Activated CD4-positive, alpha-beta T cell treated with anti-CD3 and anti-CD28 coated beads, Interleukin-2, amount 10 ng/mL, durations not matched to agents 7 days and 5 days (primary cell): ENCODE measurements around the gene RNASET2. TPM values are rescaled to one million over a fixed set of nuclear protein-coding genes. Genes with fewer than 3 reads are reported as not detected.
A peak's percentile ranks its signal among the peaks of the same experiment; 100 is the strongest.

ENCODE experiments used
- CTCF ChIA-PET: fragments of 350-600 bp; sonication (Branson Sonifier 250); formaldehyde crosslinking; loops from one replicate; lab custom pipeline; 2021; ENCODE audit warnings: antibody characterized with exemption; lab: Charles Lee
- POLR2A ChIA-PET: fragments of 350-600 bp; sonication (Branson Sonifier 250); formaldehyde crosslinking; loops from one replicate; lab custom pipeline; 2021; ENCODE audit warnings: antibody characterized with exemption; lab: Charles Lee
- DNase-seq: peaks from one replicate; pipeline ENCODE4 v3.0.0-alpha.2; 2020
- H3K27ac Mint-ChIP-seq: one replicate; pipeline ENCODE4 v1.8.0; 2021; ENCODE audit warnings: mild to moderate bottlenecking, moderate library complexity, mixed read lengths
- H3K27me3 Mint-ChIP-seq: one replicate; pipeline ENCODE4 v1.8.0; 2021; ENCODE audit warnings: mixed read lengths
- H3K36me3 Mint-ChIP-seq: one replicate; pipeline ENCODE4 v1.8.0; 2021; ENCODE audit warnings: low read depth, mixed read lengths
- H3K4me1 Mint-ChIP-seq: one replicate; pipeline ENCODE4 v1.8.0; 2021; ENCODE audit warnings: mixed read lengths
- H3K4me3 Mint-ChIP-seq: one replicate; pipeline ENCODE4 v1.8.0; 2021; ENCODE audit warnings: mild to moderate bottlenecking, moderate library complexity, mixed read lengths
- H3K9me3 Mint-ChIP-seq: one replicate; pipeline ENCODE4 v1.8.0; 2021; ENCODE audit warnings: mixed read lengths
- total RNA-seq, 2 experiments: library from RNA; stranded (reverse); gene quantifications; one replicate each; pipeline ENCODE4 v1.2.3, GENCODE V29; 2021

RNASET2 gene
- total RNA-seq, 2 experiments from 2014 or later, result 84.3 to 101 TPM

GRCh38 chr6:166939345-166939744, 17.0 kb downstream of the RNASET2 start:
- POLR2A ChIA-PET, result no interaction called here
- Mint-ChIP-seq H3K27me3 (no peaks in the 10 kb centered on the region), H3K9me3 (no peaks in the 10 kb centered on the region), H3K4me3 (no peak overlapping the region), H3K27ac (peak overlapping the region; percentile 19), H3K4me1 (peaks cover 26% of the 10 kb centered on the region), H3K36me3 (peaks cover 58% of the 10 kb centered on the region)
- no peak for DNase-seq
- CTCF ChIA-PET, result interaction anchor here (1.3 kb wide), 1 partner anchor 32 kb away, joined by 3 read pairs; no protein-coding TSS in a partner anchor

GRCh38 chr6:166938704-166939103, 17.6 kb downstream of the RNASET2 start:
- Mint-ChIP-seq H3K27ac (no peak overlapping the region), H3K27me3 (no peaks in the 10 kb centered on the region), H3K36me3 (peaks cover 63% of the 10 kb centered on the region), H3K4me3 (no peak overlapping the region), H3K9me3 (no peaks in the 10 kb centered on the region), H3K4me1 (peaks cover 26% of the 10 kb centered on the region)
- ChIA-PET CTCF (interaction anchor here (1.3 kb wide), 1 partner anchor 32 kb away, joined by 3 read pairs; no protein-coding TSS in a partner anchor), POLR2A (no interaction called here)
- DNase-seq, result no peak

GRCh38 chr6:166938150-166938549, 18.2 kb downstream of the RNASET2 start:
- no peak for DNase-seq
- peaks cover 20% of the 10 kb centered on the region for H3K4me1 Mint-ChIP-seq
- no peaks in the 10 kb centered on the region for H3K27me3 Mint-ChIP-seq
- CTCF ChIA-PET, result interaction anchor here (1.1 to 1.4 kb wide), 4 partner anchors 8 to 21 kb away, joined by 3 to 5 read pairs (median 4); no protein-coding TSS in a partner anchor
- no peak overlapping the region for H3K4me3 Mint-ChIP-seq
- peaks cover 61% of the 10 kb centered on the region for H3K36me3 Mint-ChIP-seq
- H3K27ac Mint-ChIP-seq, result no peak overlapping the region
- no peaks in the 10 kb centered on the region for H3K9me3 Mint-ChIP-seq
- POLR2A ChIA-PET, result no interaction called here

GRCh38 chr6:166937746-166938145, 18.6 kb downstream of the RNASET2 start:
- H3K27ac Mint-ChIP-seq, result no peak overlapping the region
- ChIA-PET POLR2A (no interaction called here), CTCF (interaction anchor here (1.1 to 1.4 kb wide), 5 partner anchors 8 to 22 kb away, joined by 3 to 5 read pairs (median 4); no protein-coding TSS in a partner anchor)
- DNase-seq, result no peak
- peaks cover 61% of the 10 kb centered on the region for H3K36me3 Mint-ChIP-seq
- H3K9me3 Mint-ChIP-seq, result no peaks in the 10 kb centered on the region
- peaks cover 16% of the 10 kb centered on the region for H3K4me1 Mint-ChIP-seq
- no peak overlapping the region for H3K4me3 Mint-ChIP-seq
- no peaks in the 10 kb centered on the region for H3K27me3 Mint-ChIP-seq

GRCh38 chr6:166936079-166936787, 20.1 kb downstream of the RNASET2 start:
- H3K36me3 Mint-ChIP-seq, result peaks cover 69% of the 10 kb centered on the region
- peak overlapping the region; percentile 46 for H3K27ac Mint-ChIP-seq
- no peaks in the 10 kb centered on the region for H3K9me3 Mint-ChIP-seq
- CTCF ChIA-PET, result interaction anchor here (1.3 to 1.4 kb wide), 2 partner anchors 14 to 23 kb away, joined by 5 read pairs; no protein-coding TSS in a partner anchor
- POLR2A ChIA-PET, result no interaction called here
- no peaks in the 10 kb centered on the region for H3K27me3 Mint-ChIP-seq
- H3K4me3 Mint-ChIP-seq, result no peak overlapping the region
- H3K4me1 Mint-ChIP-seq, result peaks cover 10% of the 10 kb centered on the region
- peak; percentile 19 for DNase-seq

GRCh38 chr6:166935353-166935752, 21.0 kb downstream of the RNASET2 start:
- POLR2A ChIA-PET, result no interaction called here
- Mint-ChIP-seq H3K36me3 (peaks cover 68% of the 10 kb centered on the region), H3K27me3 (no peaks in the 10 kb centered on the region), H3K4me1 (peaks cover 8% of the 10 kb centered on the region), H3K4me3 (no peak overlapping the region), H3K9me3 (no peaks in the 10 kb centered on the region), H3K27ac (no peak overlapping the region)
- CTCF ChIA-PET, result no interaction called here
- DNase-seq, result no peak

GRCh38 chr6:166934174-166934573, 22.2 kb downstream of the RNASET2 start:
- H3K9me3 Mint-ChIP-seq, result no peaks in the 10 kb centered on the region
- H3K4me3 Mint-ChIP-seq, result no peak overlapping the region
- POLR2A ChIA-PET, result no interaction called here
- DNase-seq, result no peak
- CTCF ChIA-PET, result no interaction called here
- peaks cover 69% of the 10 kb centered on the region for H3K36me3 Mint-ChIP-seq
- no peak overlapping the region for H3K27ac Mint-ChIP-seq
- H3K27me3 Mint-ChIP-seq, result no peaks in the 10 kb centered on the region
- H3K4me1 Mint-ChIP-seq, result peaks cover 8% of the 10 kb centered on the region

GRCh38 chr6:166933396-166933795, 23.0 kb downstream of the RNASET2 start:
- Mint-ChIP-seq H3K36me3 (peaks cover 68% of the 10 kb centered on the region), H3K4me1 (peaks cover 8% of the 10 kb centered on the region), H3K27ac (no peak overlapping the region), H3K9me3 (no peaks in the 10 kb centered on the region), H3K27me3 (no peaks in the 10 kb centered on the region), H3K4me3 (no peak overlapping the region)
- no peak for DNase-seq
- POLR2A ChIA-PET, result no interaction called here
- CTCF ChIA-PET, result no interaction called here

- H3K36me3 Mint-ChIP-seq, result peaks cover 63% of the 10 kb centered on the region
- peaks cover 8% of the 10 kb centered on the region for H3K4me1 Mint-ChIP-seq
- POLR2A ChIA-PET, result no interaction called here
- H3K4me3 Mint-ChIP-seq, result no peak overlapping the region
- H3K27me3 Mint-ChIP-seq, result no peaks in the 10 kb centered on the region
- DNase-seq, result no peak
- no peak overlapping the region for H3K27ac Mint-ChIP-seq
- no peaks in the 10 kb centered on the region for H3K9me3 Mint-ChIP-seq
- CTCF ChIA-PET, result interaction anchor here (1.4 to 1.7 kb wide), 2 partner anchors 8 to 23 kb away, joined by 4 to 5 read pairs; no protein-coding TSS in a partner anchor
Observed at GRCh38 chr6:166932616-166933015, 23.7 kb downstream of the RNASET2 start.

- peaks cover 61% of the 10 kb centered on the region for H3K36me3 Mint-ChIP-seq
- no peak for DNase-seq
- no peaks in the 10 kb centered on the region for H3K27me3 Mint-ChIP-seq
- H3K9me3 Mint-ChIP-seq, result no peaks in the 10 kb centered on the region
- H3K4me3 Mint-ChIP-seq, result no peak overlapping the region
- ChIA-PET CTCF (interaction anchor here (1.4 to 1.7 kb wide), 2 partner anchors 9 to 23 kb away, joined by 4 to 5 read pairs; no protein-coding TSS in a partner anchor), POLR2A (no interaction called here)
- H3K4me1 Mint-ChIP-seq, result peaks cover 8% of the 10 kb centered on the region
- no peak overlapping the region for H3K27ac Mint-ChIP-seq
Observed at GRCh38 chr6:166932116-166932515, 24.2 kb downstream of the RNASET2 start.

- DNase-seq, result no peak
- Mint-ChIP-seq H3K27me3 (no peaks in the 10 kb centered on the region), H3K9me3 (no peaks in the 10 kb centered on the region), H3K27ac (peak overlapping the region; percentile 7), H3K4me1 (peaks cover 3% of the 10 kb centered on the region), H3K4me3 (no peak overlapping the region), H3K36me3 (peaks cover 56% of the 10 kb centered on the region)
- ChIA-PET POLR2A (no interaction called here), CTCF (interaction anchor here (1.4 to 1.7 kb wide), 2 partner anchors 10 to 22 kb away, joined by 4 to 5 read pairs; no protein-coding TSS in a partner anchor)
Observed at GRCh38 chr6:166931426-166931970, 24.9 kb downstream of the RNASET2 start.

GRCh38 chr6:166930354-166930891, 25.9 kb downstream of the RNASET2 start:
- POLR2A ChIA-PET, result no interaction called here
- Mint-ChIP-seq H3K4me3 (no peak overlapping the region), H3K27me3 (no peaks in the 10 kb centered on the region), H3K27ac (no peak overlapping the region), H3K36me3 (peaks cover 51% of the 10 kb centered on the region), H3K9me3 (no peaks in the 10 kb centered on the region), H3K4me1 (no peaks in the 10 kb centered on the region)
- CTCF ChIA-PET, result interaction anchor here (1.2 kb wide), 1 partner anchor 11 kb away, joined by 3 read pairs; no protein-coding TSS in a partner anchor
- DNase-seq, result no peak
